NOMO-1 treated with dmso at 0.1 percent for 144 hours (cell line): ENCODE data around the gene C11orf16.
"Not testable (repeated sequence)": the region's sequence is repeated elsewhere in the genome, so short reads cannot be mapped to it uniquely, and the experiment has no call there.

Source experiments
- DNase-seq: peaks from one replicate; lab custom pipeline; 2025; ENCODE audit not compliant: unreplicated experiment; lab: John Stamatoyannopoulos, UW

C11orf16 gene

DNA sequence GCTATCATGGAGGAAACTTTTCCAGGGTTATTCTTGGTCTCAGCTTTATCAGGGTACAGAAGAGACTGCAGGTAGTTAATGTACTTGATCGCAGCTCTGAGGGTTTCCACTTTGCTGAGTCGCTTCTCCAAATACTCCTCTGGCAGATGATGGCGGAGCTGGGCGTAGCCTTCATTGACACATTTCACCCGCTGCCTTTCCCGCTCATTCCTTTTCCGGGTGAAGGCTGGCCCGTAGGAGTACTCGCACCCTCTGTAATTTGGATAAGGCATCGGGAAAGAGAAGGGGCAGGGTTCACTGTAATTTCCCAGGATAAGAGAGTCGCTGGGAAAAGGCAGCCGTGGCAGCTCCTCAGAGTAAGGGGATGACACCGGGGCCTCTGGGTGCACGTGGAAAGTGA lies 4.9 kb upstream of the C11orf16 start:
- no peak for DNase-seq

DNA sequence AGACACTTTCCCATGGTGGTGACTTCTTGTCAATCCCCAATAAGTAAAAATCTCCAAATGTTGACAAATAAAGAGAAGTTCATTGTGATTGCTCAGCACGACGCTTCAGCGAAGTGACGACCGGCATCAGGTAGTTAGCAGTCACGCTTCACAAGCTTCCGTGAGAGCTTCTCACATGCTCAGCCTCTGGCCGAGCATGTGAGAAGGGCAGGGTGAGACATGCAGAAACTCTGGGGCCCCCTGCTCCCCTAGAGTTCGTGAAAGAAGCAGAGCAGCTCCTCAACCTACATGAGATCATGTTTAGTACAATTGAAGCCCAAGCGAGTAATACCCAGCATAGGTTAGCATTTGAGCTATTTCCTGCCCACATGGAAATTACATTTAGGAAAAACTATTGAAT lies 4.4 kb upstream of the C11orf16 start:
- DNase-seq = no peak

DNA sequence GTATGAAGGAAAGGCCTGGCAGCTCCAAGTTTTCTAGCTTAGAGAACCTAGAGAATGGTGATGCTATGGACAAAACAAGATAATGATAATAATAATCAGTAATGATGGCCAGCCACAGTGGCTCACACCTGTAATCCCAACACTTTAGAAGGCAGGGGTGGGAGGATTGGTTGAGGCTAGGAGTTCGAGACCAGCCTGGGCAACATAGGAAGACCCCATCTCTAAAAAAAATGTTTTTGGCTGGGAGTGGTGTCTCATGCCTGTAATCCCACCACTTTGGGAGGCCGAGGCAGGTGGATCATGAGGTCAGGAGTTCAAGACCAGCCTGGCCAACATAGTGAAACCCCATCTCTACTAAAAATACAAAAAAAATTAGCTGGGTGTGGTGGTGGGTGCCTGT lies 3.0 kb upstream of the C11orf16 start:
- not testable (repeated sequence) for DNase-seq

DNA sequence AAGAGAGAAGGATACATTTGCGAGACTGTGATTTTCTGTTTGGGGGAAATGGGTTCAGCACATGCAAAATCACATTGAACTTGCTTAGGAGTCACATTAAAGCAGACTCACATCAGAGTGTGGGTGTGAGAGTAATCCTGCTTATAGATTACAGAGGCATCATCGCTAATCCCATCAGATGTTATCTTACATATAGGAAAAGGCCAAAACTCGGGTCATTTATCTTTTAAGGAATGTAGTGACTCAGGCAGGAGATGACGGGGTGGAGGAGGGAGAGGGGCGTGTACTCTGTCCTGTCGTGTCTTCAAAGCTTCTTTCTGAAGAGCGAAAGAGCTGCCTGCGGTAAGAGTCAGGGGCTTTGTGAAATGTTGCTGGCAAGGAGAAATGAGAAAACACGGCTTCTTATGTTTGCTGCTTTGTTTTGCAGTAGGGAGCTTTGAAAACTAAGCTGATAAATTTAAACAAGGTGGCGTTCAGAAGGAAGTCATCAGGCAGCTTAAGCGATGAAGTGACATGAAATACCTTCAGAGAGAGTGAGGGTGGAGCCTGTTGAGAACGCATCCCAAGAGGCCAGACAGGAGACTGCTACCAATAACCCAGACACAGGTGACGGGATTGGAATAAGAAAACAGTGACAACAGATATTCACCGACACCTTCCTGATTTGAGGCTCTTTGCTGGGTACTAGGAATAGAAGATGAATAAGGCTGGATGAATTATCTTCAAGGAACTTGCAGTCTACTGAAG lies 2.2 kb upstream of the C11orf16 start:
- no peak for DNase-seq

DNA sequence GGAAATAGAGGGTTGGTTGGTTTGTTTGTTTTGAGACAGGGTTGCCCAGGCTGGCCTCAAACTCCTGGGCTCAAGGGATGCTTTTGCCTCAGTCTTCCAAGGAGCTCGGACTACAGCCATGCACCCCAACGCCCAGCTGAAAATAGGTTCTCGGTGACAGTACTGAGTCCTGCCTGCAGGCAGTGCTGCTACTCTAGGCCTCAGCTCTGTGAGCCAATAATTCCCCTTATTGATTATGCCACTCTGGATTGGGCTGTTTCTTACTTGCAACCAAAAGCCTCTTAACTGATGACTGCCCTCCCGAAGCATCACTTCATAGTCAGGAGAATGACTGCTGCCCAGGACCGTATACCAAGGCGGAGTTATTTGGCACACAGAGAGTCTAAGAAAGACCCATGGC lies 1.2 kb upstream of the C11orf16 start:
- no peak for DNase-seq

DNA sequence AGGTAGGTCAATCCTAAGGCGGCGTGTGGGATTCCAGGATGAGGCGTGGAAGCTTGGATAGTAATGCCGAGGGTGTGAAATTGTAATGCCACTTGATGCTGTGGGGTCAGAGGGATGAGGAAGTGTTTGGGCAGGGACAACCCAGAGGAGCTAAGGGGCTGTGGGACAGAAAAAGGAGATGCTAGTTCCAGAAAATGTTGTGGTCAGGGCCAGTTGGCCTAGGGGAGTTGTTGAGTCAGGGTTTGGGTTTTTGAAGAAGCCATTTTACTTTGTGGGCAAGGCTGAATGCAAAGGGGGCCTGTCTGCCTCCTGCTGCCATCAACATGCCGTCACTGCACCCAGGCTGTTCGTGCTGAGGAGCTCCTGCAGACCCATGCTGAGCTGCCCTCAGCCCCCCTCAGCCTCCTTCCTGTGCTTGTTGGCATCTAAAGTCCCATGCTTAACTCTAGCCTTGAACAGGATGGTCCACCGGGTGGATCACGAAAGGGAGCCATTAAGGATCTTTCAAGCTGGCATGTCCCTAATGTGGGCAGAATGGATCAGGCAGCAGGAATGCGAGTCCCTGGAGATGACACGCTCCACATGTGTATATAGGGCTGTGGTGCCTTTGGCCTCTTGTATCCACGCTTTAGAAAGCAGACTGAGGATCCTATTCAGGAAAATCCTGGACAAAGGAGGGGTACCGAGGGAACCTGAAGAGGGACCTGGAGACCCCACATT lies 2.1 kb downstream of the C11orf16 start:
- DNase-seq = no peak

DNA sequence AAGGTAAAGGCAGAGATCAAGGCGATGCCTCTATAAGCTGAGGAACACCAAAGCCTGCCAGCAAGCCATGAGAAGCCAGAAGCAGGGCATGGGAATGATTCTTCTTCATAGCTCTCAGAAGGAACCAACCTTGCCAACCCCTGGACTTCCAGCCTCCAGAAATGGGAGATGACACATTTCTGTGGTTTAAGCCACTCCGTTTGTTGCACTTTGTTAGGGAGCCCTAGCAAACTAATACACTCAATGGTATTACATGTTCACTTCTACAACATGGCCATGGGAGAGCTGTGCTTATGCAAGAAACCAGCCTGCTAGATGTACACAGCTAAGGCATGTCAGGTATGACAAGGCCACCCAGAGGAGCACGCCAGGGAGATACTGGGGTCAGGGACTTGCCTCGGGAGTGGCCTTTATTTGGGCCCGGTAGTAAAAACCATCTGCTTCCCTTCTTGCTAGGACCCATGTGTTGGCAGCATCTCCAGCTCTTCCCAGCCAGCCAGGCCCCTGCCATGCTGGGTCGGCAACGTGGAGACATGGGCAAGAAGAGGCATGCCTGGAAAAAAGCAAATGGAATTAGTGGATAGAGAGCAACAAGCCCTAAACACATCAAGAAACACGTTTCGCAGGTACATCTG lies 3.6 kb downstream of the C11orf16 start:
- DNase-seq = no peak

DNA sequence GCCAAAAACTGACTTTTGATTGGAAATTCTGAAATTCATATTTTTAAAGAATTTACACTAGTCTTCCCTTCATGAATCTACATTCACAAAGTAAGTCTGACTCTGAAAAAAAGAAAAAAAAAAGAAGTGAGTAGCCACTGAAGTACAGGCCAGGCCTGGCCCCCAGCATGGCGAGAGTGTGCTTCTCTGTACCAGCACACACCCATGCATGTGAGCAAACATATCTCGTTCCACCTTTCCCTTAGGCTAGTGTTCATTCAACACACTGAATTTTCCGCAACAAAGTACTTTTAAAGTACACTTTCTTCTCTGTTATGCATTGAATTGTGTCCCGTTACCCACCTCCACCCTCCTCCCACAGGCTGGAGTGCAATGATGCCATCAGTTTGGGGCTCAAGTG lies 4.5 kb downstream of the C11orf16 start:
- no peak for DNase-seq

DNA sequence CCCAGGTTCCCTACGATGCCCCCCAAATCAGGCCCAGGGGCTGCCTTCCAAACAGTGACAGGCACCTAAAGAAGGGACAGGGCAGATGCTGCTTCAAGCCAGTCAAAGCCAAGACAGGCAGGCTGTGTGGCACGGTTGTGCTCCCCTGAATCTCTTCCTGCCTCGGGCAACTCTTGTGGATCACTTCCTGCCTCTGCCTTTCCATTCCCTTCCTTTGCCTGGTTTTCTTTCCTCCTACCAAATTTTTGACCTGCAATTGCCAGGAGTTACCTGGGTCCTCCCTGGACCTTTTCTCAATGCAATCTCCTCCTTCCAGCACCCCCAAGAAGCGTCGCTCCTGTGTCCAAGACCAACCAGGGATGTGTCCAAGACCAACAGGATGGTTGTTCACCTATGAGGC lies 5.5 kb downstream of the C11orf16 start:
- no peak for DNase-seq

DNA sequence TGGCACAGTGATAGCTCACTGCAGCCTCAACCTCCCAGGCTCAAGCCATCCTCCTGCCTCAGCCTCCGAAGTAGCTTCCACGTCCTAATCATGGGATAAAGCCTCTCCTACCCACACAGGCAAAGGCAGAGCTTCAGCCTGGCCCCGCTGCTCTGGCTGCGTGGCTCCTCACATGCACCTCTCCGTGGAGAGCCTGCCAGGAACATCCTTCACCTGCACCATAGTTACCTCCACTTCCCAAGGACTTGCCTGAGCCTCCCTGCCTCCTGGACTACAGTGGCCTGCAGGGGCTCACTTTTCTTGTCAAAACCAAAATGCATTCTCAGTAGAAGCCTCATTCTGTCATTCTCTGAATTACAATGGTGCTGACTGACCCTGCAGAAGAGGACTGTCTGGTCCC lies 6.5 kb downstream of the C11orf16 start:
- DNase-seq = no peak

DNA sequence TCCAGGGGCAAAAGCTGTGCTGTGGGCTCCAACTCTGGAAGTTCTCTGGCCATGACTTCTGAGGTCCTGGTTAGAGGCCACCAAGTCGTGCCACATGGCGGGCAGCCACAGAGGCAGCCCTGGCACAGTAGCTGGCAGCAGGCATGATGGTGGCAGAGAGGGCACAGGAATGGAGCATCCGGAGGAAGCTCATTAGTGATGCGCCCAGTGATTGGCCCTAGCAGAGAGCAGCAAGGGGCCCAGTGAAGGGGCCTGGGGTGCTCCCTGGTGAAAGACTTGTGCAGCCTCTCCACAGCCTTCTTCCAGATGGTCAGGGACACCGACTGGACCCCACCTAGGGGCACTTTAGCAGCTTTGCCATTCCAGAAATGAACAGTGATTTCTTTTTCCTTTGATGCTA lies 7.0 kb downstream of the C11orf16 start:
- DNase-seq = no peak

DNA sequence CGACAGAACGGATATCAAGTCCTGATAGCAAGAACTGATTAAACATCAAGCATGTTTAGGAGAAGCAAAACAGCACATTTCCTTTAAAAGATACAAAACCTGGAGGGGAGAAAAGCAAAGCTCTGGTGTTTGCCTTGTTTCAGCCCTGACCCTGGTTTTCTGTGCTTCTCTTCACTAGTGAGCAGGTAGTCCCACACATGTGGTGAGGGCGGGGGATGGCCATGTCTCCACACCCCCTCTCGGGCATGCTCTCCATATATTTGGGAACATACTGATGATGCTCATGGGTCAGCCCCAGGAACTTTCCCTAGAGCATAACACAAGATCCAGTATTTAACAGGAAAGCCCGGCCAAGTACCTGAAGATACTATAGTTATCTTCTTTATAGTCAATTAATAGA lies 10.1 kb downstream of the C11orf16 start:
- no peak for DNase-seq

DNA sequence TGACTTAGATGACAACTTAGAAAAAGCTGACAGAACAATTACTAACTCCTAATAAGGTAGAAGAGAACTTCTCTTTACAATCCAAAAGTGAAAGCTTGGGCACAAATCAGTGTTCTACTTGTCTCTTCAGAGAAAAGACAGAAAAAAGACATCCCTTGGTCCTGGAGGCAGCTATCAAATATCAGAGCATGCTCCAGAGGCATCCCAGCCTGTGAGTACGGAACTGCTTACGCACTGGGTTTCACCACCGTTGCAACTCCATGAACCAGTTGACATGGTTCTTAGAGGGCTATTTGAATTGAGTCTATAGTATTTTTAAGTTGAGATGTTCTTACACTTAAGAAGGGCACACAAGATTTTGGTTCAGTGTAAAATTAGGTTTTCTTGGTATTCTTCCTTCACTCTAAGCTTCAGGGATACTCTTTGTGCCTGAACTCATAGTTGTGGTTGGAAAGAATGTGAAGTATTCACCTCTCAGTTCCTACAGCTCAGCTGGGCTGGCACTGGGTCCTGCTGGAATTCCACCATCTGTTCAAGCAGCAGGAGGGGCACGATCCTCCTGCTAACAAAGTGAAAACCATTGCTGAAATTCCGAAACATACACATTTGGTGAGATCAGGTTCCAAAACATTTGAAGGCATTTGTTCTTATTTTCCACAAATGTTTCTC lies 15.5 kb downstream of the C11orf16 start:
- no peak for DNase-seq

DNA sequence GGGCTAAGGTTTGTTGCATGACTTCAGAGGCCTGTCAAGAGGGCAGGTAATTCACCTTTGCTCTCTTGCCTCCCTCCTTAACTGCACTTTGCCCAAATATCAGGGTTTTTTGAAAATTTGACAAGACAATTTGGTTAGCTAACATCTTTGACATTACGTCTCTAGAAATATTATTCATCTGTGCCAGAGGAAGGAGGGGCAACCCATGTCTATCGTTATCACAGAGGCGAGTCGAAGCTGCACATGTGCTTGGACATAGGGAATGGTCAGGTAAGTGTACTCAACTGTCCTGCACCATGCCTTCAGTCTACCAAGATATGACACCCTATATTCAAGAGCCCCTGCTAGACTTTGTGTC lies 18.1 kb downstream of the C11orf16 start:
- DNase-seq = no peak

DNA sequence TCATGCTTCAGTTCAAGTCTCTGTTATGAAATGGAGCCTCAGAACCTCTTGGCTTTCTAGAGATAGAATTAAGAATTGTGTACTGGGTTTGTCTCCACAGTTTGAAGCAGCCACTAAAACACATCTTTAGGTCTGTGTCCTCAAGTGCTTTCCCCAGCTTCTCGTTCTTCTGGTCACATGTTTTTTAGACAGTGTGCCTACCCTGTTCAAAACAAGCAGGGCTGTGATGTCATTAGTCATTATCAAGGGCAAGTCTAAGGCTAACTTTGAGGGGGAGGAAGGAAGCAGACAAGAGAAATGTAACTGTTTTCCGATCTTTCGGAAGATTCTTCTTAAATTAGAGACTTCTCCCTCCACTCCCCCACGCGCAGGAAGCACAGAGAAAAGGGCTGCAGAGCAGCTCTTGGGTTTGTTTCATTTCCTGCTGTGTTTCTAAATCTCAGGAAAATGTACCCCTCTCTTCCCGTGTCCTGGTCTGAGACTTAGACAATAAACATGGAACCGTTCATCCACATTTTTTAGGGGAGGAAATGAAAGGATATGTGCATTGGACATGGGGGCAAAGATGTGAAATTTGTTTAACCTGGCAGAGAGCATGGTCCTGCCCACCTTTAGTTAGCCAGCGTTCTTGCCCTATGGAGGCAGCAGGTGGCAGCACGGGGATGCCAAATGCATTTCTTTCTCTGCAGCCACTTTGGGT lies 18.6 kb downstream of the C11orf16 start:
- DNase-seq = no peak

DNA sequence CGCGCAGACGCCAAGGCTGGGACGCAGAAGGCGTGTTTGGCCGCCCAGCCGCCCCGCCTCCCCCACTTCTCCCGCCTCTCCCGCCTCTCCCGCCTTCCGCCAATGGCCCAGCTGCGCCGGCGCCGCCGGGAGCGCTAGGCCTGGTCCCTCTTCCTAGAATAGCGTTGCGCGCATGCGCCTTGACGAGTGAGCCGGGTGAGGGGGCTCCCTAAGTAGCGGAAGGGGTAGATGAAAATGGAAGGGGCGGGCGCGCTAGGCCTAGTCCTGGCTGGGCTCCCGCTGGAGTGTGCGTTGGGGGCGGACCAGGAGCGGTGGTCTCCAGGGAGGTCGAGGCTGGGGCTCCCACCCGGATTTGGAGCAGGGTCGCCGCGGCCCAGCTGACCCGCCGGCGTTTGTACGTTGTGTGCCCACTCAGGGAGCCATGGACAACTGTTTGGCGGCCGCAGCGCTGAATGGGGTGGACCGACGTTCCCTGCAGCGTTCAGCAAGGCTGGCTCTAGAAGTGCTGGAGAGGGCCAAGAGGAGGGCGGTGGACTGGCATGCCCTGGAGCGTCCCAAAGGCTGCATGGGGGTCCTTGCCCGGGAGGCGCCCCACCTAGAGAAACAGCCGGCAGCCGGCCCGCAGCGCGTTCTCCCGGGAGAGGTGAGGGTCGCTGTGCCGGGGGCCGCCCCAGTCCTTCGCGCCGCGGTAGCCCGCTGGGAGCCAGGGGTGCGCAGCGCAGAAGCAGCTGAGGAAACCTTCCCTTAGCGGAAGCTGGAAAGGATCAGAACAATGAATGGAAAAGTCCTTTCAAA lies 21.5 kb downstream of the C11orf16 start, which contains the start of gene AKIP1:
Gene AKIP1 (plus strand): TSS at position 161 of the 795 bp plus-strand sequence. CDS start 261 bp downstream, at position 422.
- peak; percentile 79 for DNase-seq

DNA sequence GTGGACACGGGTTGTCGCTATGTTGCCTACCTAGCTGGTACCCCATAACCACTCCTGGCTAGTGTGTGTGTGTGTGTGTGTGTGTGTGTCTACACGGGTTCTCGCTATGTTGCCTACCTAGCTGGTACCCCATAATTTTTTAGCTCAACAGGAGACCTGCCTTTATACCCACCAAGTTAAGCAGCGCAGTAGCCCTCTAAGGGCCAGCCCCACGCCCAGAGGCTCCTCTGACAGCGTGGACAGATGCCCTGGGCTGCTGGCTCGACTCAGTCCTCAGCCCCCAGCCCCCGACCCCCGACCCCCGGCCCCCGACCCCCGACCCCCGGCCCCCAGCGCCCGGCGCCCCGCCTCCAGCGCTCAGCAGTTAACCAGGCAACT lies 22.1 kb downstream of the C11orf16 start:
- no peak for DNase-seq

DNA sequence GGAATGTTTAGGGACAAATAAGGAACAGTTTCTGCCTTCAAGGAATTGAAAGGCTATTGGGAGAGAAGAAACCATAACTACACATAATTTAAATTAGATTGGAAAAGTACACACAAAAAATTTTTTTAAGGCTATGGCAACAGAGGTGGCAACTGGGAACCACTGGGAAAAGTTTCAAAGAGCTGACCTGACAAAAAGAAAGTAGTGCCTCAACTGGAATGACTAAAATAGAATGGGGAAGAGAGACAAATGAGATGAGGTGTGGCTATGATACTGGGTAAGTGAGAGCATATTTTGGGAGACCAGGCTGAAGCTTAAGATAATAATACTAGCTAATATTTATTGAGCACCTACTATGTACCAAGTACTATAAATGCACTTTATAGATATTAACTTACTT lies 24.6 kb downstream of the C11orf16 start:
- DNase-seq = no peak

DNA sequence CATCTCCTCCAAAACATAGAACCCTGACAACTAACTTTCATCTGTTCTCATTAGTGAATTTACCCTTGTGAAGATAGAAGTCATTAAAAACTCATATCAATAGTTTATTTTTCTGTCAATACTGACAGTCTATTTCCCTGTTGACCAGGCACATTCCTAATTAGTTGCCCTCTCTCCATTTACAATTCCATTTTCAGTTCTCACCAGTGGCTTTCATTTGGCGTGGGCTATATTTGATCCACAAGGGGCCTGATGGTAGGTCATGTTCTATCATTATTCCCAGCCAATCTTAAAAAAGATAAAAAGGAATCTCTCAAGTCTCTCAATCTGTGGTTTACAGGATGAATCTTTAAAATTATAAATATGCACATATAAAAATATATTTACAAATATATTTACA lies 25.6 kb downstream of the C11orf16 start:
- no peak for DNase-seq

DNA sequence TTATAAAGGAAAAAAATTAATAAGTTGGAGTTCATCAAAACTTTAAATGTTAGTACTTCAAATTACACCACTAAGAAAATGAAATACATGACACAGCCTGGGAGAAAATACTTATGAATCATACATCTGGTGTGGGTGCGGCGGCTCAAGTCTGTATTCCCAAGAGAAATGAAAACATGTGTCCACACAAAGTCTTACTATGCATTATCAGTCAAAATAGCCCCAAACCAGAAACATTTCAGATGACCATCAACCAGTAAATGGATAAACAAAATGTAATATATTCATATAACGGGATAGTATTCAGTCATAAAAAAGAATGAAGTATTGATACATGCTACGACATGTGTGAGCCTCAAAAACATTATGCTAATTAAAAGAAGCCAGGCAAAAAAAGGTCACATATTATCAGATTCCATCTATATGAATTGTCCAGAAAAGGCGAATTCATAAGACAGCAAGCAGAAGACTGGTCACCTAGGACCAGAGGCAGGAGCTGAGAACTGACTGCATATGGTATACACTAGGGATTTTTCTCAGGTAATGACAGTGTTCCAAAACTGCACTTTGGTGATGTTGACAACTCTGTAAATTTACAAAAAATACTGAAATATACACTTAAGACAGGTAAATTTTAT lies 27.1 kb downstream of the C11orf16 start:
- no peak for DNase-seq
